CD4-positive, alpha-beta T cell (primary cell): ENCODE results near the gene SHANK3. TPM values are rescaled to one million over a fixed set of nuclear protein-coding genes. Genes with fewer than 3 reads are reported as not detected.

ENCODE experiments used
- ATAC-seq: fragments of 200-7000 bp; cut with Tn5 transposase; one replicate; pipeline ENCODE4 v1.10.0; 2022; ENCODE audit warnings: mild to moderate bottlenecking; ENCODE audit not compliant: poor library complexity
- CTCF ChIA-PET: fragments of 350-600 bp; sonication (Branson Sonifier 250); formaldehyde crosslinking; loops from one replicate; lab custom pipeline; 2021; ENCODE audit warnings: antibody characterized with exemption, inconsistent platforms; lab: Charles Lee
- POLR2A ChIA-PET: fragments of 350-600 bp; sonication (Branson Sonifier 250); formaldehyde crosslinking; loops from one replicate; lab custom pipeline; 2021; ENCODE audit warnings: antibody characterized with exemption, inconsistent platforms; lab: Charles Lee
- DNase-seq, 14 experiments: peaks; one replicate each; pipeline ENCODE4 v3.0.0-alpha.2; 2013 to 2020; ENCODE audit warnings: mixed read lengths in 2 of 14
- H3K27ac ChIP-seq, 2 donors: one replicate each; pipeline versions ENCODE4 v1.5.1 to v1.7.0; 2013; ENCODE audit warnings: low read length in 2 of 2, low read depth in 1 of 2, mild to moderate bottlenecking in 1 of 2
- H3K27me3 ChIP-seq, 2 experiments: 1 replicate in 1 of 2; 2 replicates in 1 of 2; pipeline versions ENCODE4 v1.6.1 to v1.7.0; 2013; ENCODE audit warnings: low read length in 2 of 2, control low read depth in 1 of 2, mild to moderate bottlenecking in 1 of 2, moderate library complexity in 1 of 2; ENCODE audit not compliant: insufficient read depth in 2 of 2, control insufficient read depth in 1 of 2
- H3K36me3 ChIP-seq: one replicate; pipeline ENCODE4 v1.6.1; 2013; ENCODE audit warnings: low read length, control low read depth; ENCODE audit not compliant: insufficient read depth
- H3K4me1 ChIP-seq: one replicate; pipeline ENCODE4 v1.6.1; 2013; ENCODE audit warnings: low read length, control low read depth; ENCODE audit not compliant: insufficient read depth
- H3K4me3 ChIP-seq: one replicate; pipeline ENCODE4 v1.5.1; 2013; ENCODE audit warnings: mild to moderate bottlenecking, low read length, moderate library complexity
- H3K9me3 ChIP-seq, 2 experiments: 1 replicate in 1 of 2; 2 replicates in 1 of 2; pipeline versions ENCODE4 v1.6.1 to v1.7.0; 2013; ENCODE audit warnings: low read length in 2 of 2, mild to moderate bottlenecking in 2 of 2, control low read depth in 1 of 2, moderate library complexity in 1 of 2; ENCODE audit not compliant: control insufficient read depth in 1 of 2, insufficient read depth in 1 of 2
- H3K27ac Mint-ChIP-seq: one replicate; pipeline ENCODE4 v1.8.0; 2020; ENCODE audit warnings: mixed read lengths
- H3K27me3 Mint-ChIP-seq: one replicate; pipeline ENCODE4 v1.8.0; 2021; ENCODE audit warnings: mixed read lengths
- H3K36me3 Mint-ChIP-seq: one replicate; pipeline ENCODE4 v1.8.0; 2021; ENCODE audit warnings: low read depth, mixed read lengths
- H3K4me1 Mint-ChIP-seq: one replicate; pipeline ENCODE4 v1.8.0; 2021; ENCODE audit warnings: low read depth, mixed read lengths
- H3K4me3 Mint-ChIP-seq: one replicate; pipeline ENCODE4 v1.8.0; 2020; ENCODE audit warnings: mild to moderate bottlenecking, mixed read lengths
- H3K9me3 Mint-ChIP-seq: one replicate; pipeline ENCODE4 v1.8.0; 2020; ENCODE audit warnings: mixed read lengths
- CTCF ChIP-seq: fragments of 200-600 bp; IDR thresholded peaks from one replicate; pipeline ENCODE4 v1.8.0; 2022; ENCODE audit warnings: antibody characterized with exemption, mild to moderate bottlenecking
- intact Hi-C, 2 experiments: fragments of 100-400 bp; cut with DNase I in 1 of 2; cut with micrococcal nuclease in 1 of 2; formaldehyde crosslinking; loops; one replicate each; pipeline versions ENCODE4 v1.15.1 to v1.9.0; 2023 to 2025; cut with DNase I, micrococcal nuclease
- polyA plus RNA-seq, 2 donors: library from polyadenylated mRNA; unstranded; fragments of 120-200 nt; gene quantifications; one replicate each; pipeline ENCODE4 v1.2.1, GENCODE V29; 2013
- total RNA-seq, 174 experiments: library from RNA in 2 of 174; stranded (reverse) in 2 of 174; gene quantifications; one replicate each; pipeline ENCODE4 v1.2.3 and lab custom pipeline; 2021 to 2026

The SHANK3 gene
- total RNA-seq (not detected), total RNA-seq (lab: John Stamatoyannopoulos, UW) (0 to 2.9 (median 0.41) reads per million in 172 experiments)
- 0.03 TPM for polyA plus RNA-seq (2013, experiment 1 of 2)
- polyA plus RNA-seq (2013, experiment 2 of 2) = 0.35 TPM

GRCh38 chr22:50672471-50673230 is at the start of gene SHANK3:
SHANK3 (plus strand) TSS chr22:50672823.
- Mint-ChIP-seq H3K27me3 (peaks cover 56% of the 10 kb centered on the region), H3K4me1 (peaks cover 16% of the 10 kb centered on the region), H3K4me3 (peak within 1 kb of the TSS; percentile 76), H3K36me3 (no peaks in the 10 kb centered on the region), H3K9me3 (no peaks in the 10 kb centered on the region), H3K27ac (no peak within 1 kb of the TSS)
- no peak for TF ChIP-seq CTCF
- Histone ChIP-seq H3K27ac (no peak within 1 kb of the TSS), H3K9me3 (peaks cover 0 to 18% of the 10 kb centered on the region in 2 experiments), H3K27me3 (peaks cover 29 to 37% of the 10 kb centered on the region in 2 experiments), H3K4me1 (peaks cover 24% of the 10 kb centered on the region), H3K36me3 (no peaks in the 10 kb centered on the region), H3K4me3 (peak within 1 kb of the TSS; percentile 41)
- DNase-seq (peak in 2 of 14 experiments; percentile 13 to 16), ATAC-seq (no peak)
- ChIA-PET POLR2A (no interaction called here), CTCF (no interaction called here)
- intact Hi-C loops = no loop called here

DNA sequence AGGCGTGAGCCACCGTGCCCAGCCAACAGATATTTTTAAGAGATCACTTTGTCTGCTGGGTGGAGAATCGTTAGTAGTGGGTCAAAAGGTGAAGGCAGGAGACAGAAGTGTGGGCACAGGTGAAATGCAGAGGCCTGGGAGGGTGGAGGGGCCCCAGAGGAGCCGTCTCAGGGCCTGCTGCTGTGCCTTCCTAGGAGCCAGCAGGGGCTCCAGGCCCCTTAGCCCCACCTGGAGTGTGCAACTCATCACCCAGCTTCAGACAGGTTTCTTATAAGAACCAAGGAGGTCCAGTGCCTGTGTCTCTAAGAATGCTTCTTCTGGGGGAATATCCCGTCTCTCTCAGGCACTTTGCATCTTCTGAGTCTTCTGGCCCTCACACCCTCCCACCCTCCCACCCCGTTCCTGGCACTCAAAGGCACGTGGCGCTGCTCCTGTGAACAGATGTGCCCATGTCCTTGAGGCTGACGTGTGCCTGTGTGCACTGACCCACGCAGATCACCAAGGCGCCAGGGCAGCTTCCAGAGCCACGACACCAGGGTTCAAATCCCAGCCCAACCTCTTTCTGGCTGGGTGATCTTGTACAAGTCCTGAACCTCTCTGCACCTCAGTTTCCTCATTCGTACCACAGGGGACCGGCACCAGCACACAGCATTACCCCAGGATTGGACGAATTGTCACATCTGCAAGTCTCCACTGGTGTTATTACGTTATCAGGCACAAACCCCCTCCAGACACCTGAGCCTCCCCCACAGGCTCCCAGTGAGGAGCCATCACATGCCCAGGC is 48.1 kb upstream of the SHANK3 start:
- Histone ChIP-seq H3K27me3 (no peaks in the 10 kb centered on the region), H3K27ac (no peak overlapping the region), H3K4me1 (peaks cover 64% of the 10 kb centered on the region), H3K36me3 (peaks cover 13% of the 10 kb centered on the region), H3K9me3 (no peaks in the 10 kb centered on the region), H3K4me3 (no peak overlapping the region)
- CTCF ChIA-PET = no interaction called here
- Mint-ChIP-seq H3K4me1 (peaks cover 47% of the 10 kb centered on the region), H3K9me3 (no peaks in the 10 kb centered on the region), H3K36me3 (peaks cover 30% of the 10 kb centered on the region), H3K4me3 (peak overlapping the region; percentile 74), H3K27ac (peak overlapping the region; percentile 38), H3K27me3 (no peaks in the 10 kb centered on the region)
- POLR2A ChIA-PET = no interaction called here
- no peak for TF ChIP-seq CTCF
- DNase-seq = peak in 1 of 14 experiments; percentile 8
- ATAC-seq = no peak
- intact Hi-C loops = loop anchor here in 1 of 2 experiments (5.0 kb wide), 5 partner anchors 68 to 477 kb away; partner anchors contain the start of genes LMF2, NCAPH2, PPP6R2 and SCO2

DNA sequence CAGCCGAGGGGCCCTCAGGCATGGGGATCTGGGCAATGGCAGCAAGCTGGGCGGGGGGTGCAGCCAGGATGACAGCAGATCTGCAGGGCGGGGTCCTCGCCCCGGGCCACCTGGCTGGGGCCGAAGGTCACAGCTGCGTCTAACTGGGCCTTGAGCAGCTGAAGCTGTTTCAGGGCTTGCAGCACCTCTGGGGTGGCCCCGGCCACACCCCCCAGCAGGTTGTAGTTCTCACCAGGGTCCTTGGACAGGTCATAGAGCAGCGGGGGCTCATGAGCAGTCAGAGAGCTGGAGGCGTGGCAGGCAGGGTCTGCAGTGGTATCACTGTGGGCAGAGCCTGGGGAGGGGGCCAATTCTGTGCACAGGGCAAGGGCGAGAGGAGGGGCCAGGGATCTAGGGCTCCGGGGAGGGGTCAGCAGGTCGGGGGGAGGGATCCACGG is 47.5 kb upstream of the SHANK3 start:
- POLR2A ChIA-PET = no interaction called here
- peak overlapping the region; percentile 38 for H3K27ac Mint-ChIP-seq
- Histone ChIP-seq H3K27me3 (no peaks in the 10 kb centered on the region), H3K36me3 (peaks cover 13% of the 10 kb centered on the region), H3K9me3 (no peaks in the 10 kb centered on the region), H3K4me1 (peaks cover 58% of the 10 kb centered on the region), H3K4me3 (no peak overlapping the region), H3K27ac (no peak overlapping the region)
- no peak for DNase-seq
- H3K36me3 Mint-ChIP-seq = peaks cover 30% of the 10 kb centered on the region
- ATAC-seq = no peak
- intact Hi-C loops = no loop called here
- peak overlapping the region; percentile 74 for H3K4me3 Mint-ChIP-seq
- CTCF ChIA-PET = no interaction called here
- TF ChIP-seq CTCF = no peak
- peaks cover 51% of the 10 kb centered on the region for H3K4me1 Mint-ChIP-seq
- no peaks in the 10 kb centered on the region for H3K27me3 Mint-ChIP-seq
- H3K9me3 Mint-ChIP-seq = no peaks in the 10 kb centered on the region
